Stimulated activated naive CD8-positive, alpha-beta T cell treated with anti-CD3 and anti-CD28 coated beads, Interleukin-15, Interleukin-2, amounts not matched to agents 100 ng/mL and 50 ng/mL, for 24 hours (primary cell): ENCODE results near the gene GPR179.

Experiments
- H3K27ac Mint-ChIP-seq: one replicate; pipeline ENCODE4 v1.8.0; 2021; ENCODE audit warnings: mild to moderate bottlenecking, mixed read lengths
- H3K27me3 Mint-ChIP-seq: one replicate; pipeline ENCODE4 v1.8.0; 2021; ENCODE audit warnings: mixed read lengths
- H3K36me3 Mint-ChIP-seq: one replicate; pipeline ENCODE4 v1.8.0; 2021; ENCODE audit warnings: low read depth, mixed read lengths
- H3K4me1 Mint-ChIP-seq: one replicate; pipeline ENCODE4 v1.8.0; 2021; ENCODE audit warnings: low read depth, mixed read lengths
- H3K4me3 Mint-ChIP-seq: one replicate; pipeline ENCODE4 v1.8.0; 2021; ENCODE audit warnings: mild to moderate bottlenecking, mixed read lengths
- H3K9me3 Mint-ChIP-seq: one replicate; pipeline ENCODE4 v1.8.0; 2021; ENCODE audit warnings: mixed read lengths

Gene GPR179

DNA sequence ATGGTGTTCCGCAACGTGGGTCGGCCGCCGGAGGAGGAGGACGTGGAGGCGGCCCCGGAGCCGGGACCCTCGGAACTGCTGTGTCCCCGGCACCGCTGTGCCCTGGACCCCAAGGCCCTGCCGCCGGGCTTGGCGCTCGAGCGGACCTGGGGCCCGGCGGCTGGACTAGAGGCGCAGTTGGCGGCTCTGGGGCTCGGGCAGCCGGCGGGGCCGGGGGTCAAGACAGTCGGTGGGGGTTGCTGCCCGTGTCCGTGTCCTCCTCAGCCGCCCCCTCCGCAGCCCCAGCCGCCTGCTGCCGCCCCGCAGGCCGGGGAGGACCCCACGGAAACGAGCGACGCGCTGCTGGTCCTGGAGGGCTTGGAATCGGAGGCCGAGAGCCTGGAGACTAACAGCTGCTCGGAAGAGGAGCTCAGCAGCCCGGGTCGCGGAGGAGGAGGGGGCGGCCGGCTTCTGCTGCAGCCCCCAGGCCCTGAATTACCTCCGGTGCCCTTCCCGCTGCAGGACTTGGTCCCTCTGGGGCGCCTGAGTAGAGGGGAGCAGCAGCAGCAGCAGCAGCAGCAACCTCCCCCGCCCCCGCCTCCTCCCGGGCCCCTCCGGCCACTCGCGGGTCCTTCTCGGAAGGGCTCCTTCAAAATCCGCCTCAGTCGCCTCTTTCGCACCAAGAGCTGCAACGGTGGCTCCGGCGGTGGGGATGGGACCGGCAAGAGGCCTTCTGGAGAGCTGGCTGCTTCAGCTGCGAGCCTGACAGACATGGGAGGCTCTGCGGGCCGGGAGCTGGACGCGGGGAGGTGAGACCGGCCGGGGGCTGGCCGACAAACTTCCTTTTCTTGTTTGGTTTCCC lies 8.7 kb upstream of the GPR179 start:
- Mint-ChIP-seq H3K36me3 (no peaks in the 10 kb centered on the region), H3K27ac (peak overlapping the region; percentile 5), H3K27me3 (no peaks in the 10 kb centered on the region), H3K4me1 (peaks cover 48% of the 10 kb centered on the region), H3K9me3 (no peaks in the 10 kb centered on the region), H3K4me3 (peak overlapping the region; percentile 81)

DNA sequence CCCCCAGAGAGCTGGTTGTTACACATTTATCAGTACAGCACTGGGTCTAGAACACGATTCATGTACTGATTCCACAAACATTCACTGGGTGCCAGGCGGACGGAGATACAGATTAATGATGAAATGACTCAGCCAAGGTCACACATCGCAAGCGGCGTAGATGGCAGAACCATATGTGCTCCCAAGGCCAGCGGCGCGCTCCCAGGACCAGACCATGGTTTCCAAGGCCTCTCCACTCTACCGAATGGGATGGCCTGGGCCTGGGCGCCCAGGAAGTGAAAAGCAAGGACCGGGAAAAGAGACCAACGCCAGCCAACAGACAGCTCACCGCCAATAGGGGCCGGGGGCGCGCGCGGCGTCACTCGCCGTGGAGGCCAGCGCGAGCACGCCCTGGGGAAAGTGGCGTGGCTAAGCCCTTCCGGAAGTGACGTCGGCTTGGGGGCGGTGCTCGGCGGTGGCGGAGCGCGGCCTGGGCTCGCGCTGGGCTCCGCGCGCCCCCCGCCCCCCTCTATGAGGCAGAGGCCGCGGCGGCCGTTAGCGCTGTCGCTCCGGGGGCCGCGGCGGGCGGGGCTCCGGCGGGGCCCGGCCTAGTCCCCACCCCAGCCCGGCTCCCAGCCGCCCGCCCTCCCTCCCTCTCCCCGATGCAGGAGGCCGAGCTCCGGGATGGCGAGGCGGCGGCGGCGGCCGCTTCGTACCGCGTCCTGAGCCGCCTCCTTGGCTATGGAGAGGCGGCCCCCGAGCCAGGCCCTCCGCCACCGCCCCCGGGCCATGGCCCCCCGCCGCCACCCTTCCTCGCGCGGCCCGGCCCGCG lies 7.9 kb upstream of the GPR179 start, which contains the start of gene SOCS7:
TSS of gene SOCS7 (plus strand) at position 433 of the 811 bp plus-strand sequence. CDS start at position 642, 209 bp downstream.
- Mint-ChIP-seq H3K36me3 (no peaks in the 10 kb centered on the region), H3K4me3 (peak within 1 kb of the TSS; percentile 88), H3K27me3 (no peaks in the 10 kb centered on the region)

GRCh38 chr17:38350035-38350434 lies 6.3 kb upstream of the GPR179 start:
- Mint-ChIP-seq H3K4me3 (no peak overlapping the region), H3K27me3 (no peaks in the 10 kb centered on the region), H3K27ac (no peak overlapping the region), H3K4me1 (peaks cover 30% of the 10 kb centered on the region), H3K36me3 (no peaks in the 10 kb centered on the region), H3K9me3 (no peaks in the 10 kb centered on the region)

More for the DNA sequence above, 7.9 kb upstream of the GPR179 start, which contains the start of gene SOCS7:
- no peaks in the 10 kb centered on the region for H3K9me3 Mint-ChIP-seq
- peak within 1 kb of the TSS; percentile 93 for H3K27ac Mint-ChIP-seq
- peaks cover 40% of the 10 kb centered on the region for H3K4me1 Mint-ChIP-seq

DNA sequence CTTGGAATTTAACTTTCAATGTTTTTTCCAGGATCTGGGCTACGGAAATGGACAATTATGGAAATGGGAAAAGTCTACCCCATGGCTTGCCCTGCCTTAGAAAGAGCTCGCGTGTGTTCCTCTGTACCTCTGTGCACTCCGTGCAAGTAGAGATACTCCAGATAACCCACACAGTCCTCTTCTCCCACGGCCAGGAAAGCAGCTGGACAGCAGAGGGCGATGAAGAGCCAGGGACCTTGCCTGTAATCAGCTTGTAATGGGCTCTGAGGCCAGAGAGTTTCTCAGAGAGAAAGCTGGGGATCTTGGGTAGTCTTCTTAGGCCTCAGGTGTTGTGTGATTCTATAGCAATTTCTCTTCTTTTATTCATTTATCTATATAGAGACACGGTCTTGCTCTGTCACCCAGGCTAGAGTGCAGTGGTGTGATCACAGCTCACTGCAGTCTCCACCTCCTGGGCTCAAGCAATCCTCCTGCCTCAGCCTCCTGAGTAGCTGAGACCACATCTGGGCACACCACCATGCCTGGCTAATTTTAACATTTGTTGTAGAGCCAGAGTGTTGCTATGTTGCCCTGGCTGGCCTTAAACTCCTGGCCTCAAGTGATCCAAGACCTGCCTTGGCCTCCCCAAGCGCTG lies 5.5 kb upstream of the GPR179 start:
- no peak overlapping the region for H3K27ac Mint-ChIP-seq

DNA sequence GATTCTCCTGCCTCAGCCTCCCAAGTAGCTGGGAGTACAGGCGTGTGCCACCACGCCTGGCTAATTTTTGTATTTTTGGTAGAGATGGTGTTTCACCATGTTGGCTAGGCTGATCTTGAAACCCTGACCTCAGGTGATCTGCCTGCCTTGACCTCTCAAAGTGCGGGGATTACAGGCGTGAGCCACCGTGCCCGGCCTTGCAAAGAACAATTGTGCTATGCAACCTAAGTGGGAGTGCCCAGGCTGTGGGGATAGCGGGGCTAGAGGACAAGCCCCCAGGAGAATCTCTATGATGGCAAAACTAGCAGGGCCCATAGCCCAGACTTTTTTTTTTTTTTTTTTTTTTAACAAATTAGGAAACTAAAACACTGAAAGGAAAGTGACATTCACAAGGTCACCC lies 2.0 kb upstream of the GPR179 start:
- Mint-ChIP-seq H3K27me3 (no peaks in the 10 kb centered on the region), H3K27ac (no peak overlapping the region), H3K36me3 (no peaks in the 10 kb centered on the region), H3K4me1 (peaks cover 4% of the 10 kb centered on the region), H3K4me3 (no peak overlapping the region), H3K9me3 (no peaks in the 10 kb centered on the region)

More for the DNA sequence above, 5.5 kb upstream of the GPR179 start:
- Mint-ChIP-seq H3K9me3 (no peaks in the 10 kb centered on the region), H3K36me3 (no peaks in the 10 kb centered on the region), H3K4me3 (no peak overlapping the region), H3K4me1 (peaks cover 23% of the 10 kb centered on the region), H3K27me3 (no peaks in the 10 kb centered on the region)

- no peak overlapping the region for H3K4me3 Mint-ChIP-seq
- H3K36me3 Mint-ChIP-seq: no peaks in the 10 kb centered on the region
- H3K4me1 Mint-ChIP-seq: no peaks in the 10 kb centered on the region
- H3K27me3 Mint-ChIP-seq: no peaks in the 10 kb centered on the region
- H3K9me3 Mint-ChIP-seq: no peaks in the 10 kb centered on the region
- H3K27ac Mint-ChIP-seq: no peak overlapping the region
These were observed 627 bp upstream of the GPR179 start for GRCh38 chr17:38344420-38344745.

- no peaks in the 10 kb centered on the region for H3K27me3 Mint-ChIP-seq
- no peak overlapping the region for H3K27ac Mint-ChIP-seq
- H3K36me3 Mint-ChIP-seq: no peaks in the 10 kb centered on the region
- no peaks in the 10 kb centered on the region for H3K9me3 Mint-ChIP-seq
- no peak overlapping the region for H3K4me3 Mint-ChIP-seq
- no peaks in the 10 kb centered on the region for H3K4me1 Mint-ChIP-seq
These were observed 709 bp downstream of the GPR179 start for GRCh38 chr17:38342886-38343607.

DNA sequence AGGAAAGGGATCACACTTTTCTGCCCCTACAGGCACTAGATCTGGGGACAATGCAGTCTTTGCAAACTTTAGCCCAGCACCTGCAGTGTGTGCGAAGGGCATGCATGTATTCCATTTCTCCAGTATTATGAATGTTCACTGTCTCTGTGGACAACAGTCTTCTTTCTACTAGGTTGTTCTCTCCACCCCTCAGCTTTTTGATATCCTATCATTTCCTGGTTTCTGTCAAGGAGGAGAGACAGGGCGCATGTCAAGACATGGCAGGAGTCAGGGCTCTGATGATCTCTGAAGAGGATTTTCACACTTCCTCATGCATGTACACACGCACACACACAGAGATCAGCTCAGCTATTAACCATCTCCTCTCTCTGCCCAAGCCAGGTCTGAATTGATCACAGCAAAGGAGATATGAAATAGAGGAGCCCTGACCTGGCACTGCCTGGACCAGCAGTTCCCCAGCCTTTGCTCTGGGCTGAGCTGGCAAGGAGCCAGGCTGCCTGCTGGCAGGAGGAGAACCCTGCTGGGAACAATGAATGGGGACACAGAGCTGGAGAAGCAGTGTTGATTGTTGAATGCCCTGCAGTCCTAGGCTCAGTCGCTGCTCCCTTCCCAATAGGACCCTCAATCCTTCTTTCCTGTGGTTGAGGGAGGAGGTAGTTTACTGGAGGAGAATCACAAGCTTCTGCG lies 2.6 kb downstream of the GPR179 start:
- no peaks in the 10 kb centered on the region for H3K27me3 Mint-ChIP-seq
- no peak overlapping the region for H3K27ac Mint-ChIP-seq

GRCh38 chr17:38339891-38340290 lies 3.9 kb downstream of the GPR179 start:
- Mint-ChIP-seq H3K4me1 (no peaks in the 10 kb centered on the region), H3K27me3 (no peaks in the 10 kb centered on the region), H3K27ac (no peak overlapping the region), H3K36me3 (no peaks in the 10 kb centered on the region), H3K9me3 (no peaks in the 10 kb centered on the region), H3K4me3 (no peak overlapping the region)

More for the DNA sequence above, 2.6 kb downstream of the GPR179 start:
- Mint-ChIP-seq H3K4me1 (no peaks in the 10 kb centered on the region), H3K36me3 (no peaks in the 10 kb centered on the region), H3K4me3 (no peak overlapping the region), H3K9me3 (no peaks in the 10 kb centered on the region)

GRCh38 chr17:38338535-38338934 lies 5.2 kb downstream of the GPR179 start:
- Mint-ChIP-seq H3K27me3 (peaks cover 3% of the 10 kb centered on the region), H3K27ac (no peak overlapping the region), H3K9me3 (no peaks in the 10 kb centered on the region), H3K4me1 (no peaks in the 10 kb centered on the region), H3K4me3 (no peak overlapping the region), H3K36me3 (no peaks in the 10 kb centered on the region)

DNA sequence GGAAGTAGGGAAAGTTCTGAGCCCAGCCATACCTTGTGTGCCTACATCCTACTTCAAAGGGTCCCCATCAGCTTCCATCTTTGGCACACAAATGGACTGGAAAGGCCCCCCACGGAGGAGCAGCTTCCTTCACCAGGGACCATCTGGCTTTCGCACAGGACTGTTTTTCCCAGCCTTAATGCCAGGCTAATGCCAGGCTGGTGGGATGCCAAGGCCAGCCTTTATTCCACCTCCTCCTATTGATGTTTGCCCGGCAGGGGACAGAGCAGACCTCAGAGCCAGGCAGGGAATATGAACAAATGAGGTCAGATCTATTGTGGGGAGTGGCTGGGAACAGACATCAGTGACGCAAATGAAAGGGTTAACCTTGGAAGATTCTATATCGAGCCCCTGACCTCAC lies 5.7 kb downstream of the GPR179 start:
- H3K4me1 Mint-ChIP-seq: no peaks in the 10 kb centered on the region
- no peaks in the 10 kb centered on the region for H3K36me3 Mint-ChIP-seq
- no peaks in the 10 kb centered on the region for H3K9me3 Mint-ChIP-seq
- H3K27ac Mint-ChIP-seq: no peak overlapping the region
- peaks cover 4% of the 10 kb centered on the region for H3K27me3 Mint-ChIP-seq
- no peak overlapping the region for H3K4me3 Mint-ChIP-seq

DNA sequence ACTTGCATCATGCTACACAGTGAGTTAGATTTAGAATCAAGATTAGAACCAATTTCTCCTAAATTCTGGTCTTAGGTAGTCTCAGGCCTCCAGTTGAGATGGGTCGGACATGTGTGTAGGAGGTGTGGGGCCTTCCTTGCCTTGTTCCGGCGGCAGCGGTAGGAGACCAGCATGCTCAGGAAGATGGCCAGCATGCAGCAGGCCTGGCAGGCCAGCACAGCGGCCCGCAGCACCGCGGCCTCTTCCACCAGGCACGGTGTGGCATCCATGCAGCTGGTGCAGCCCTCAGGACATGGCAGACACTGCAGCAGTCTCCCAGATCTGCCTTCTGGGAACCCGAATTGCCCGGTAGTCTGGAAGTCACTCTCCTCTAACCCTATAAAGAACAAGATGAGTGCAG lies 6.9 kb downstream of the GPR179 start:
- Mint-ChIP-seq H3K36me3 (no peaks in the 10 kb centered on the region), H3K4me3 (no peak overlapping the region), H3K27ac (no peak overlapping the region), H3K27me3 (peaks cover 4% of the 10 kb centered on the region), H3K4me1 (no peaks in the 10 kb centered on the region), H3K9me3 (no peaks in the 10 kb centered on the region)

- H3K9me3 Mint-ChIP-seq: no peaks in the 10 kb centered on the region
- no peaks in the 10 kb centered on the region for H3K4me1 Mint-ChIP-seq
- H3K27ac Mint-ChIP-seq: no peak overlapping the region
- H3K36me3 Mint-ChIP-seq: no peaks in the 10 kb centered on the region
- H3K4me3 Mint-ChIP-seq: no peak overlapping the region
- peaks cover 4% of the 10 kb centered on the region for H3K27me3 Mint-ChIP-seq
These were observed 9.0 kb downstream of the GPR179 start for GRCh38 chr17:38334480-38335364.
